Breast epithelium (tissue), 4 donors: ENCODE data around the gene ASMT. TPM values are rescaled to one million over a fixed set of nuclear protein-coding genes. Genes with fewer than 3 reads are reported as not detected.
"Not testable (repeated sequence)": the region's sequence is repeated elsewhere in the genome, so short reads cannot be mapped to it uniquely, and the experiment has no call there.

Source experiments
- DNase-seq, 2 donors: peaks; one replicate each; pipeline ENCODE4 v3.0.0-alpha.2; 2019; ENCODE audit warnings: low spot score in 2 of 2
- H3K27ac ChIP-seq, 2 donors: fragments of 200-600 bp; sonication (generic) in 1 of 2; one replicate each; pipeline ENCODE4 v1.5.1; 2016 to 2019; ENCODE audit warnings: mild to moderate bottlenecking in 1 of 2
- H3K27me3 ChIP-seq, 2 donors: fragments of 200-600 bp; sonication (generic) in 1 of 2; one replicate each; pipeline versions ENCODE4 v1.5.1 to v1.6.0; 2017 to 2019; ENCODE audit warnings: control low read depth in 1 of 2, mild to moderate bottlenecking in 1 of 2
- H3K36me3 ChIP-seq: fragments of 200-600 bp; one replicate; pipeline ENCODE4 v1.5.1; 2019
- H3K4me1 ChIP-seq, 2 donors: fragments of 200-600 bp; sonication (generic); one replicate each; pipeline ENCODE4 v1.5.1; 2016 to 2019; ENCODE audit warnings: control low read depth in 1 of 2
- H3K4me3 ChIP-seq, 3 donors: fragments of 200-600 bp; sonication (generic); 1 replicate in 2 of 3; 2 replicates in 1 of 3; pipeline ENCODE4 v1.5.1; 2016 to 2019; ENCODE audit warnings: mild to moderate bottlenecking in 3 of 3, moderate library complexity in 2 of 3
- H3K9me3 ChIP-seq, 2 donors: fragments of 200-600 bp; sonication (generic) in 1 of 2; one replicate each; pipeline ENCODE4 v1.5.1; 2016 to 2019; ENCODE audit warnings: control low read depth in 1 of 2
- CTCF ChIP-seq, 3 donors: fragments of 450-650 bp; IDR thresholded peaks; one replicate each; pipeline ENCODE4 v1.5.1; 2016 to 2017; ENCODE audit warnings: antibody characterized with exemption in 3 of 3, mild to moderate bottlenecking in 3 of 3, moderate library complexity in 3 of 3
- POLR2A ChIP-seq: fragments of 450-650 bp; IDR thresholded peaks from one replicate; pipeline ENCODE4 v1.6.1; 2016; ENCODE audit warnings: antibody characterized with exemption, mild to moderate bottlenecking, moderate library complexity
- POLR2AphosphoS5 ChIP-seq, 3 donors: sonication (generic); formaldehyde crosslinking; IDR thresholded peaks; one replicate each; pipeline ENCODE4 v1.6.1; 2017; ENCODE audit warnings: antibody characterized with exemption in 3 of 3
- intact Hi-C: fragments of 100-400 bp; cut with DNase I; formaldehyde crosslinking; loops from one replicate; pipeline ENCODE4 v1.15.1; 2023; ENCODE audit warnings: low total_unique reads
- total RNA-seq, 3 donors: library from RNA; depleted of rRNA; stranded (reverse); fragments of >200 nt; gene quantifications; one replicate each; pipeline ENCODE4 v1.1.0, GENCODE V29; 2016

ASMT gene
- total RNA-seq, 3 donors from 2014 or later = not detected

DNA sequence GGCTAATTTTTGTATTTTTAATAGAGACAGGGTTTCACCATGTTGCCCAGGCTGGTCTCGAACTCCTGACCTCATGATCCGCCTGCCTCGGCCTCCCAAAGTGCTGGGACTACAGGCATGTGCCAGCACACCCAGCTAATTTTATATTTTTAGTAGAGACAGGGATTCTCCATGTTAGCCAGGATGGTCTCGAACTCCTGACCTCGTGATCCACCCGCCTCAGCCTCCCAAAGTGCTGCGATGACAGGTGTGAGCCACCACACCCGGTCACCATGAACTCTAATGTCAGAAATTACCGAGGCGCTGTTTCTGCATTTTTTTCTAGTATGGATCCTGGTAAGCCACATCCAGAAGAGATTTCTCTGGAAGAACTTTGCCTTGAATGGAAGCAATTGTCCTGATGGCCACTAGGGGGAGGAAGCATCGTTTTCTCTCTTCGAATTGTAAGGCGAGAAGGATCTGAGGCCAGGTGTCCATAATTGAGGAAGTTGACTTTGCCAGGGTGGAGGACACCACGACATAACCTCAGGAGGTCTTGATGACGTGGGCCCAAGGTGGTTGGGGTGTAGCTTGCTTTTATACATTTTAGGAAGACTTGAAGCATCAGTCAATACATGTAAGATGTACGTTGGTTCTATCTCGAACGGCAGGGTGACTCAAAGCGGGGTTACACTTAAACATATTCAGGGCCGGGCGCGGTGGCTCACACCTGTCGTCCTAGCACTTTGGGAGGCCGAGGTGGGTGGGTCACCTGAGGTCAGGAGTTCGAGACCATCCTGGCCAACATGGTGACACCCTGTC lies 37.4 kb downstream of the ASMT start:
- intact Hi-C loops = loop anchor here (5.0 kb wide), 1 partner anchor 860 kb away; no protein-coding TSS in a partner anchor
- H3K9me3 ChIP-seq, H3K27me3 ChIP-seq, H3K4me1 ChIP-seq, H3K27ac ChIP-seq, DNase-seq, H3K36me3 ChIP-seq, H3K4me3 ChIP-seq: not testable (repeated sequence)
- peak; percentile 52 to 69 (median 67) for TF ChIP-seq CTCF (IDR thresholded peaks at IDR 0.05)

GRCh38 chrX:1656379-1656778 lies 41.5 kb downstream of the ASMT start:
- Histone ChIP-seq H3K9me3 (no peaks in the 10 kb centered on the region), H3K4me3 (no peak overlapping the region), H3K36me3 (no peaks in the 10 kb centered on the region), H3K4me1 (no peaks in the 10 kb centered on the region), H3K27ac (no peak overlapping the region), H3K27me3 (no peaks in the 10 kb centered on the region)
- intact Hi-C loops = no loop called here
- TF ChIP-seq CTCF (IDR thresholded peaks at IDR 0.05) (no peak), POLR2AphosphoS5 (IDR thresholded peaks at IDR 0.05) (no peak)
- no peak for DNase-seq

DNA sequence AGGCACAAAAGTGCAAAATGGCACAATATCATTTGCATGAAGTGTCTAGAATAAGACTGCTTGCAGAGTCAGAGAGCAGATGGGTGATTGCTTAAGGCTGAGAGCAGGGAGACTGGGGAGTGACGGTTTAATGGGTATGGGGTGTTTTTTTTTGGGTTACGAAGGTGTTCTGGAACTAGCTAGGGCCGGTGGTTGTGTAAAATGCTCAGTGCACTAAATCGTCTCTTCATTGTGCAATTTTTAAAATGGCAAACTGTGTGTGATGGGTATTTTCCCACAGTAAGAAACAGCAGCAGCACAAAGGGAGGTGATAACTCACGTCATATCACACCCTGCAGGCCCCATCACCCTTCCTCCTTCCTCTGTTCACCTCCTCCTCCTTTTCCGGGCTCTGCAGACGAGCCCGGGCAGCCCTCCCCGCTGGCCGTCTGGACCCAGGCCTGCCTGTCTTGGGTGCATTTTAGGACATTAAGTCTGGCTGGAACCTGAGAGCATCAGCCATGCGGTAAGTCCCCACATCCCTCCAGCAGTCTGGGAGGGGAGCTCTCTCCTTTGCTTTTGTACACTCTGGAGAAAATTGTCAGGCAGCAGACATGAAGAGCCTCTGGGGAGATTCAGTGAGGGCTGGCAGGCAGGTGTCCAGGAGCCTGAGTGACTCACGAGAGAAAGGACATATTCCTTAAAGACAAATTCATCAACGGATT lies 42.7 kb downstream of the ASMT start:
- intact Hi-C loops = no loop called here
- Histone ChIP-seq H3K36me3 (no peaks in the 10 kb centered on the region), H3K27ac (no peak overlapping the region), H3K9me3 (no peaks in the 10 kb centered on the region), H3K4me1 (no peaks in the 10 kb centered on the region), H3K4me3 (no peak overlapping the region), H3K27me3 (no peaks in the 10 kb centered on the region)
- TF ChIP-seq POLR2AphosphoS5 (IDR thresholded peaks at IDR 0.05) = no peak
- TF ChIP-seq CTCF (IDR thresholded peaks at IDR 0.05) = no peak
- no peak for TF ChIP-seq POLR2A
- DNase-seq = no peak

GRCh38 chrX:1658071-1658491 lies 43.2 kb downstream of the ASMT start:
- H3K4me3 ChIP-seq = no peak overlapping the region
- intact Hi-C loops = no loop called here
- TF ChIP-seq POLR2AphosphoS5 (IDR thresholded peaks at IDR 0.05) (no peak), CTCF (IDR thresholded peaks at IDR 0.05) (no peak), POLR2A (no peak)
- H3K27me3 ChIP-seq = no peaks in the 10 kb centered on the region
- DNase-seq = no peak
- no peaks in the 10 kb centered on the region for H3K36me3 ChIP-seq
- H3K9me3 ChIP-seq = no peaks in the 10 kb centered on the region
- H3K4me1 ChIP-seq = no peaks in the 10 kb centered on the region
- no peak overlapping the region for H3K27ac ChIP-seq
